MV-4-11 (cell line): ENCODE data around the gene IGF1R.
"Not testable (repeated sequence)": the region's sequence is repeated elsewhere in the genome, so short reads cannot be mapped to it uniquely, and the experiment has no call there.

Experiments used
- DNase-seq: peaks from one replicate; lab custom pipeline; 2025; lab: John Stamatoyannopoulos, UW

Gene IGF1R

GRCh38 chr15:99004998-99005974 is 356.9 kb downstream of the IGF1R start:
- DNase-seq, result not testable (repeated sequence)

- no peak for DNase-seq
Measured at GRCh38 chr15:99006146-99006545, 357.8 kb downstream of the IGF1R start.

GRCh38 chr15:99006904-99007495 is 358.7 kb downstream of the IGF1R start:
- DNase-seq, result no peak

GRCh38 chr15:99009741-99010330 is 361.5 kb downstream of the IGF1R start:
- DNase-seq, result no peak

- DNase-seq, result no peak
Measured at GRCh38 chr15:99010768-99011167, 362.4 kb downstream of the IGF1R start.
